Central memory CD4-positive, alpha-beta T cell (primary cell): ENCODE data around the gene ARHGAP42.
"Not testable (repeated sequence)": the region's sequence is repeated elsewhere in the genome, so short reads cannot be mapped to it uniquely, and the experiment has no call there.

Experiments
- DNase-seq: peaks from one replicate; pipeline ENCODE4 v3.0.0; 2022

The ARHGAP42 gene

DNA sequence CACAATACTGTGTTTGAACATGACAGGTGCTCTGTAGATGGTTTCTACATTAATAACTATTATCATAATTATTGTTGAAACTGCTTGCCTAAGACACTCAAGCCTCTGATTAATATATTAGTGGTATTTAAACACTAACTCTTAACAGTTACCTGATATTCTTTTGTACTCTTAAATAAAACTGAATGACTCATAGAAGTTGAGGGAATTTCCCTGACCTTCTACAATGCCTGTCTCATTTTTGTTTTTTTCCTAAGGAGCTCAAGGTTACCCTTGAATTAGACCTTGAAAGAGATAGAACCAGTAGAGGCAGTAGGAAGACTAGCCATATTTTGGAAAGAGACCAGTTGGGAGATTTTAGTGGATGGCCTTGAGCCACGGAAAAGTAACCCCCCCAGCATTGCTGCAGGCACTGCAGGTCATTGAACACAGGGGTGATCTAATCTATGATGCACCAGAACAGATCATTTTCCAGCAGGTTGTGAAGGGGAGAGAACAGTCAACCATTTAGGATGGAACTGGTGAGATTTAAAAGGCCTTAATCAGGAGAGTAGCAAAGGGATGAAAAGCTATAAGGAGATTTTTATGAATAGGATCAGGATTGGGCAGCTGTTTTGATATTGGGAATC, 294.2 kb downstream of the ARHGAP42 start:
- DNase-seq: no peak

DNA sequence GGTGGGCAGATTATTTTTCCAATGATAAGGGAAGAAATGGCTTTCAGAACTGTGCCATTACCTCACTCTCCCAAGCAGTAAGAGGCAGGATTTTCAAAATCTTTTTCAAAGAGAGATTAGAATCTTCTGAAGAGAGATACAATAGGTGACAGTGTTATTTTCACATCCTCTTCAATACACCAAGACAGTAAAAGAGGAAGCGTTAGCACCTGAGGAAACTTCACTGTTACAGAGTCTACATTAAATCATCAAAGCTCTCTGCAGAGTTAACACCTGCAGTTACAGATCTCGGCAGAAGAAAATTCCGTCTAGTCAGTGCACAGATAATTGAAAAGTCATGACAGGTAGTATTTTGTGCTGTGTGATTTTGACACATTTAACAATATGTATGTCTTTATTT, 297.6 kb downstream of the ARHGAP42 start:
- DNase-seq: no peak

DNA sequence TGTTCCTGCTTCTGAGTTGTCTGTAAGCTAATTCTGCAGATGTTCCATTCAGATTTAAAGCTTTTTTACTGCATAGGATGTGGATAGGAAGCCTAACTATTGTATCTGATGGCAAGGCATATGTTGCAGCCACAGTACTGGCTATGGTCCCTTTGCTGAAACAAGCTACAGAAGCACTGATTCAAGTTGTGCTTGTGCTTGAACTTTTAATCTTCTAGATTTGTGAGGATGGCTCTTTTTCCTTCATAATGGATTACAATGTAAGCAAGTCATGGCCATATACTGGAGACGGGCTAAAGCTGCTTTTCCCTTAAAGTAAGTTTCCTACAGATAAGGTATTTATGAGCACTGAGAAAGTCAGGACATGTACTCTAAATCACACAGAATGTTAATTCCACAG, 303.8 kb downstream of the ARHGAP42 start:
- no peak for DNase-seq

DNA sequence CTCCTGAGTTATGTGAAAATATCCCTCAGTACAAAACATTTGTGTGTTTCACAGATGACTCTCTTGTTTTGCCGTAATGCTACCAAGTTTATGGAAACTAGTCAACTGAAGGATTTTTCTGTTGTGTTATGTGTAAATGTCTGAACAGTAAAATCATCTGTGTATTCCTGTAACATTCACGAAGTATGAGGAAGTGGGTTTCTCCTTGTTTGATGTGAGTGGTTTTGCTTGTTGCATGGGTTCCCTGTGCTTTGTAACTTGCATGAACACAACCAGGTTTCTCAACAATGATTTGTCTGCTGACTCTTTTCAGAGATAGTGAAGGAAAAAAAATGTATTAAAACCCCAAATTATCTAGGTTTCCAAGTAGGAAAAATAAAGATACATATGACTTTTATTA, 304.5 kb downstream of the ARHGAP42 start:
- no peak for DNase-seq

DNA sequence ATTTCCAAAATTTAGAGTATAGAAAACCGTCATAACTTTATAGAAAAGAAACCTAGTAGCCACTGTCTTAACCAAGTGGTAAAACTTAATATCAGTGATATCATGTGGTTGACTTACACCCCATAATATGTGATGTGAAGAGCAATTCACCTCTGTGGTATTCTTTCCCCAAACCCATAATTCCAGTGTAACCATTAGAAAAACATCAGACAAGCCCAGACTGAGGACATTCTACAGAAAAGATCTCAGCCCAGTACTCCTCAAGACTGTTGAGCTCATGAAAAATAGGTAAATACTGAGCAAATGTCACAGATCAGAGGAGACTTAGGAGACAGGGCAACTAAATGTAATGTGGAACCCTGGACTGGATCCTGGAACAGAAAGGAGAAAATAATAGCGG, 307.9 kb downstream of the ARHGAP42 start:
- DNase-seq: no peak

DNA sequence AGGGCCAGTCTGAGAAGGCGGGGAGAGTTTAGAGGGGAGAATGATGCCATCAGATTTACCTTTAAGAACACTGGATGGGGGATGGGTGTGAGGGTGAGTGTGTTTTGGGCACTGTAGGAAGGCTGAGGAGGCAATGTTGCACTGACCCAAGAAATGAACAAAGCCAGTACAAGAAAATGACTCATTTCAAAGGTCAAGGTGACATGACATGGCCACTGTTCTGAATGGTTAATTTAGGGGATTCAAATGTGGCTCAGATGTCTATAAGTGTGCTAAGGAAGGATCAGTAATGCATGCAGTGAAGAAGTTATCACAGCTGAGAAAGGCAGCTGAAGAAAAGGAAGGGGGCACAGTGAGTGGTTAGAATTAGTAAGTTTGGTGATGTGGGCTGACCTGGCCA, 312.7 kb downstream of the ARHGAP42 start:
- no peak for DNase-seq

DNA sequence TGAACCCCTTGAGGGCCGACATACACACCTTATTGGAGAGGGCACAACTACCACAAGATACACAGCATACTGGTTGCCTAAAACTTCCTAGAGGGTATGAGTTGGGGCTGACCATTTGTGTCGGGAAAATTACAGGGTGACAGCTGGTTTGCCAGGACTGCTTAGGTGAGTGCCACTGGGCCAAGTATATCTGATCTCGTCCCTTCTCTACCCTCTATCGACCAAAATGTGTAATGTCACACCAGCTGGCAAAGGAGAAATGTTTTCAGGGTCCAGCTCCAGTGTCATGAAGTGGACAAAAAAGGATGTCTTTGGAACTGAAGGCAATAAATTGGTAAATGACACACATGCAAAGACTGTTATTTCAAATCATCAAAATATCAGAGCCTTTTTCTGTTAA, 316.4 kb downstream of the ARHGAP42 start:
- DNase-seq: no peak

DNA sequence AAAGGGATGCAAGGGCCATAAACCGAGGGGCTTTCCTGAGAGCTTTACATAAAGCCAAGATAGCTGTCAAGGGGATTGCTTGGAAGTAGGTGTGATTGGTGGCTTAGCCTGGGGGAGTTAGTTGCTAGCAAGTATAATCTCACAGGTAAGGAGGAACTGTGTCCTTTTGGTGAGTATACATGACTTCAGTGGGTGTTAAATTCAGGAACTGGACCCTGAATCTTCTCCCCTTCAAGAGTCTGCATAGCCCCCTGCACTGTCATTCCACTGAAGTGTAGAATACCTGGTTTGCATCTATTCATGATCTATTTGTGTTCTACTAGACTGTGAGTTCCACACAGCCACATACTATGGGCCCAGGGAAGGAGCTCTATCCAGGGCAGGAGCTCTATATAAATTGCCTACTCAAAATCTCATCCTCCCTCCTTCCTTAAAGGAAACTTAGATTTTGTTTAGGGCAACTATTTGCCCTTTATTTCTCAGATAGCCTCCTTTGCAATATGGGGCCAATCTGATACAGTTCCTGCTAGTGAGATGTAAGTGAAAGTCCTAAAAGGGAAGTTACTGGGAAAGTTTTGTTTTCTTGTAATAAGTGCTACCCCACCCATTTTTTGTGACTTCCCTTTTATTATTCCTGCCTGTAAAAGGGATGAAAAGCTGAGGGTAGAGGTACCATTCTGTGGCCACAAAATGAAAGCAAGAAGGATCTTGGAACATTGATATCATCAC, 322.0 kb downstream of the ARHGAP42 start:
- no peak for DNase-seq

DNA sequence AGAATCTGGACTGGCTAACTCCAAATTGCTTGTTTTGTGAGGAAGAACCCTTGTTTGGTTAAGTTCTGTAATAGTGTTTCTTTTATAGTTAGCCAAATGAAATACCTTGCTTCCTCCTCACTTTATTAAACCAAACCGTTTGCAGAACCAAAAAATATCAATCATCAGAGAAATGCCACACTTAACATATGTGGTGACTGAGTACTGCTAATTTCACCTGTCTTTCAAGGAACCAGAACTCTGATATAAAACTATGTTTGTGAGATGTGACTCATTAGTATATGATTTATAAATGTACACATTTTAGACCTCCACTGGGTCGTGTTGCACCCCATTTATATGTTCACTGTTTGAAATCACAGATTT, 322.6 kb downstream of the ARHGAP42 start:
- no peak for DNase-seq

DNA sequence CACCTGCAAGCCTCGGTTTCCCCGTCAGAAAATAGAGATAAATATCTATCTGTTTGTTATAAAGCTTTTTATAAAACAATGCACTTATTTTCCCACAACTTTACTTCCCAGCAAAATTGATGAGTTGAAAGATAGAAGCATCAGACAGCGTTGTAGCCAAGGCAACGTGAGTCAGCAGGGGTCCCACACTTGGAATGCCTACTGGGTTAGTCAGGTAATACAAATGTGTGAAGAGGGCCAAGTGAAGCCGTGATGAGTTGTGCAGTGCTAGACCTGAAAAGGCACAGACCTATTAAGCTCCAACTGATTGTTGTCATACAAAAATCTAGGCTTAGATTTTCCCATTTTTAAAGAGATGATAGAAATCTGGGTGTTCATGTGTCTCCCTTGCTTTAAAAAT, 323.8 kb downstream of the ARHGAP42 start:
- no peak for DNase-seq

DNA sequence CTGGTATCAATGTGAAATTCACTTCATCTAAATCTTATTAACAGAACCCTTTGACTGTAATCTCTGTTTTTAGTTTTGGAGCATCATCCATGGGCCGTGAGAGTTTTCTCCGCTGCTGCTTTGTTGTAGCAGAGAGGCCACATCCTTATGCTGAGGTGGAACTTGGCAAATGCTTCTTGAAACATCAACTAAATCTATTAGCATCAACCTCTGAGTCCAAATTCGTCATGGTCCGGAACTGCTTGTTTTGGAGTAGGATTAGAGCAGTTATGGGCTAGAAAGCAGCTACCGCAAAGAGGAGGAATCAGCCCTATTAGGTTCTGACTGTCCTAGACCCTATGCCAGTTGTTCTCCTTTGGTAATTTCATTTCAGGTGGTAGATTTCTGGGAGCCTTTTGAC, 324.8 kb downstream of the ARHGAP42 start:
- no peak for DNase-seq

DNA sequence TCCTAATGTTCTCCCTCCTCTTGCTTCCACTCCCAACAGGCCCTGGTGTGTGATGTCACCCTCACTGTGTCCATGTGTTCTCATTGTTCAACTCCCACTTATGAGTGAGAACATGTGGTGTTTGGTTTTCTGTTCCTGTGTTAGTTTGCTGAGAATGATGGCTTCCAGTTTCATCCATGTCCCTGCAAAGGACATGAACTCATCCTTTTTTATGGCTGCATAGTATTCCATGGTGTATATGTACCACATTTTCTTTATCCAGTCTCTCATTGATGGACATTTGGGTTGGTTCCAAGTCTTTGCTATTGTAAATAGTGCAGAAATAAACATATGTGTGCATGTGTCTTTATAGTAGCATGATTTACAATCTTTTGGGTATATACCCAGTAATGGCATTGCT, 326.6 kb downstream of the ARHGAP42 start:
- not testable (repeated sequence) for DNase-seq

DNA sequence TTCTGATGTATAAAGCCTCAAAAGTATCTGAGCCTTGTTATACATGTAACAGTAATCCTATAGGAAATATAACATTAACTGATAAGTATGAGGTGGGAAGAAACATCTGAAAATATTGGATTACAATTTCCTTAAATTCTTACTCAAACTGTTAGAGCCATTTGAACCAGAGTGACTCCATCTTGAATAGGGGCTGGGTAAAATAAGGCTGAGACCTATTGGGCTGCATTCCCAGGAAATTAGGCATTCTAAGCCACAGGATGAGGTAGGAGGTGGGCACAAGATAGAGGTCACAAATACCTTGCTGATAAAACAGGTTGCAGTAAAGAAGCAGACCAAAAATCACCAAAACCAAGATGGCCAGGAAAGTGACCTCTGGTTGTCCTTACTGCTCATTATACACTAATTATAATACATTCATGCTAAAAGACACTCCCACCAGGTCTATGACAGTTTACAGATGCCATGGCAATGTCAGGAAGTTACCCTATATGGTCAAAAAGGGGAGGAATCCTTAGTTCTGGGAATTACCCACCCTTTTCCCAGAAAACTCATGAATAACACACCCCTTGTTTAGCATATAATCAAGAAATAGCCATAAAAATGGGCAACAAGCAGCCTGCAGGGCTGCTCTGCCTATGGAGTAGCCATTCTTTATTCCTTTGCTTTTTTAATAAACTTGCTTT, 327.7 kb downstream of the ARHGAP42 start:
- DNase-seq: no peak

DNA sequence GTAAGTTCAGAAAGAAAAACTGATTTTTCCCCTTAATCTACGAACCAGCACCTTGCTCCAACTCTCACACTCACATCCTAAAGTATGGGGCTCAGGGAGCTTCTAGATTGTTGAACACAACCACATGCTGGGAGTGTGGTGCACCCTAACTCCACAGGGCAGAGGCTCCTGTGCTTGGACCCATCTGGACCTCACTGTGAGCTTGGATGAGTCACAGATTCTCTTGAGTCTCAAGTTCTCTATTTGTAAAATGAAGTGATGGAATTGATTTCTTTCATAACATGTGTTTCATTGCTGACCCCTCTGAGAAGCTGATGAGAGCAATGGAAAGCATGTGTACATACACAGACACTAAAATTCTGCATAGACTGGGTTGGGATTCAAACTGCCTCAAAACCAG, 332.8 kb downstream of the ARHGAP42 start:
- DNase-seq: no peak

DNA sequence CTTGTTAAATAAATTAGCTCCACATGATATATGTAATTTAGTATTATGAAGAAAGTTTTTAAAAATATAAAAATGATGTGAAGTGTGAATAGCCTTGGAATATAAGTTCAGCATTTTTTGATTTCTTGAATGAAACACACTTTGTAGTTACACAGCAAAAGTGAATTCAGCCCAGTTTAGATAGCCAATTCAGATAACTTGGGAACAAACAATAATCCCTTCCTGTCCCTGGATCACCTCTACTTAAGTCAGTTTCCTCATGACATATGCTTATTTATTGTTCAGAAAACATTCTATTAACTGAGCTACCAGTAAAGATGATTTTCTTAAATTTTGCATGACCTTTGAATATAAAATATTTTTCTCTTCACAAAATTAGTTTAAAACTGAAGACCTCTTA, 335.2 kb downstream of the ARHGAP42 start:
- DNase-seq: no peak

DNA sequence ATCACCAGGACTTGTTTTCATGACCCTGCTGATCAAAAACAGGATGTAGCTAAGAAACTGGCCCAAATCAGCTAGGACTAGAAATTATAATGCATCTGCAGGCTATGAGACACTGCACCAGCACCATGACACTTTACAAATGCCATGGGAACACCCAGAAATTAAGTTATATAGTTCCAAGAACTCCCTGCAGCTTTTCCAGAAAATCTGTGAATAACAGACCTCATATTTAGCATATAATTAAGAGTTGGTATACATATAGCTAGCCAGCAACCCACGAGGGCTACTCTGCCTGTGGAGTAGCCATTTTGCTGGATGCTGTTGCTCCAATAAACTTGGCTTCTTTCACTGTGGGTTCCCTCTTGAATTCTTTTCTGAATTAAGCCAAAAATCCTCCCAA, 341.6 kb downstream of the ARHGAP42 start:
- no peak for DNase-seq

DNA sequence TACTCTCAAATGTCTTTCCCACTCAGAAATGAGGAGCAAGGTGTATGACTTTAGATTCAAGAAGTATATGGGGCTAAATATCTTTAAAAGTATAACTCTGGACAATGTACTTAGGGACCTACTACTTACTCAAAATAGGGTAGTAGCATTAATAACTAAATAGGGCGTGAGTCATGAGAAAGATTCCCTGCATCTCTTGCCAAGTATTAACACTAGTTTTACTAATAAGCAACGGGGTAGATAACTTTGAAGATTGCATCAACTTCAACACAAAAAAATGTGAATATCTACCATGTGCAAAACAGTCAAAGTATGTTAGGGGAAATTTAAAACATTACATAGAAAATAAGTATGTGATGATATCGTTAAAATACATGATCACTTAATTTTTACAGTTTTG, 342.9 kb downstream of the ARHGAP42 start:
- DNase-seq: no peak

DNA sequence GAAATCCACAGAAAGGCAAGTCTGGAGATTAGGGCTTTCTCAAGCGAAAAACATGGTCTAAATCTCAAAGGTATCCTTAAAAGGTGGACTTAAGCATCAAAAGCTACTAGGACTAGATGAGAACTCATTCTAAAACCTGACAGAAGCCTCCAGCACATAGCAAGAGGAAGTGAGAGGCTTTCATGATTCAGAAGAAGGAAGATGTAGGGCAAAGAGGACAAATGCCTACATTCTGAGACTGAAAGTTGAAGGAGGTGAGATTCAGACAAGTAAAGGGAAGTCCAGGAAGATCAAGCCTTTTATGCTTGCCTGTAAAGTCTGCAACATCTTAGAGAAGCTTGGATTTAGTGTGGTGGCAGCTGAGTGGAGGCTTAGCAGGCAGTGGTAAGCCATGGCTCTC, 343.6 kb downstream of the ARHGAP42 start:
- DNase-seq: no peak

DNA sequence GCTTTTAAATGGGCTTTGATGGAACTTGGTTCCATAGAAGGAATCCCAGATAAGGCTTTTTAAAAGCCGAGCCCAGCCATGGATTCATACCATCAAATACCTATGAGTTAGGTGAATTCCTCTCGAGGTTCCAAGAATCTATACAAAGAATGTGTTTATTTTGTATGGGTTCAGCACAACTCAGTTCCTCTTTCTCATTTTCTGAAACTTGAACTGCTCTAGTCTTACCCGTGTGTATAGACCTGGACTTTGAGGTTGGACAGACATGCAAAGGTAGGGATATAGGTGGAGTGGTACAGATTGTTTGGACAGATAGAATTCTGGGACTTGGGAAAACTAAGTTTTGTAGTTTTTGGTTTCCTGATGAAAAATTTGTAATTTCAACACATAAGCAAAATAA, 344.6 kb downstream of the ARHGAP42 start:
- no peak for DNase-seq

DNA sequence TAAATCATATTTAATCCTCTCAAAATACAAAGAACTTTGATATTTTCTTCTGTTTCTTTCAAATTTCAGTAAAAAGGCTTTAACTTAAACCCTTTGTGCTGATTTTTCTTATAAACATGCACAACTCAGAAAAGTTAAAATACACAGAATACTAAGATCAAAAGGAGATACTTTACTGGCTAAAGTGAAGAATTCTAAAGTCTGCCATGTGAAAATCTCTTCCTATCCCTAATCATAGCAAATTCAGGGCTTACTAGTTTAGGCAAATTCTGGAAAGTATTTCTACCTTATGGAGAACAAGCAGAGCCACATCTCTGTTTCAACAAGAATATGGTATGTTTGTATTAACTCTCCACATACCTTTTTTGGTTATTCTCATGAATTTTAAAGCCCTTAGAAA, 345.9 kb downstream of the ARHGAP42 start:
- no peak for DNase-seq

DNA sequence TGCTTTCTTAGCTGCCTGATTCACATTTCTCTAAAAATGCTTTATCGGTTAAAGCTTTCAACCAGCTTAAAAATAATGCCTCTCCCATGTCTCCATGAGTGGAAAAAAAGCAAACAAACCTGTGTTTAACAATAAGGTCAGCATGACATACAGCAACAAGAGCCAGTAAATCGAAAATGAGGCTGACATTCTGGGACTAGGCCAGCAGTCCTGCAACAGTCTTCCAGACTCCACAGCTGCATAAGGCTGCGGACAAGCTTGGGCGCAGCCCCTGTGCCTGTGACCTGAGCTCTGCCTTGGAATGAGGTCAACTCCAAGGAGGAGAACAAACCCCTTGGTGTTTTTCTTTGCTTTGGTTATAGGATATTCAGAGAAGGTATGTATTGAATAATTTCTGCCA, 347.0 kb downstream of the ARHGAP42 start:
- no peak for DNase-seq

DNA sequence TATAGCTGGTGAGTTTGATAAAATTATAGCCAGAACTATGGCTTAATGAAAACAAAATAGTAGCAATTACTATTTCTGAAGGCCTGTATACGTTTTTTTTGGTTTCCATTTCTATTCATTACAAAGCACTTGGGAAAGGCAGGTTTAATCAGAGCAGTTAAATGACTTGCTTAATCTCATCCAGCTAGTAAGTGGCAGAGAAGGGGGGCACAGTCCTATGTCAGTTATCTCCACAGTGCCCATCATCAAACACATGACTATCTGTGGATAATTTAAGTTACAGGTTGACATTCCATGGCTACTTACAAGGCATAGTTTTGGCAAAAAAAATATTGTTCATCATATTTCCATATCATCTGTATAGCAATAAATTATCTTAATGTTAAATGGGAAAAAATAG, 348.8 kb downstream of the ARHGAP42 start:
- DNase-seq: no peak
